T-helper 2 cell treated with Interferon-gamma antibody and Interleukin-4, amounts not matched to agents 100 ng/mL and 5 ng/mL, for 36 hours (primary cell): ENCODE results near the gene CARS2. TPM values are rescaled to one million over a fixed set of nuclear protein-coding genes. Genes with fewer than 3 reads are reported as not detected.

Source experiments
- intact Hi-C: fragments of 100-400 bp; cut with micrococcal nuclease; formaldehyde crosslinking; loops from one replicate; pipeline ENCODE4 v1.15.1; 2023
- total RNA-seq: library from RNA; stranded (reverse); gene quantifications from 2 replicates; pipeline ENCODE4 v1.2.3, GENCODE V29; 2022

CARS2 gene, protein sequence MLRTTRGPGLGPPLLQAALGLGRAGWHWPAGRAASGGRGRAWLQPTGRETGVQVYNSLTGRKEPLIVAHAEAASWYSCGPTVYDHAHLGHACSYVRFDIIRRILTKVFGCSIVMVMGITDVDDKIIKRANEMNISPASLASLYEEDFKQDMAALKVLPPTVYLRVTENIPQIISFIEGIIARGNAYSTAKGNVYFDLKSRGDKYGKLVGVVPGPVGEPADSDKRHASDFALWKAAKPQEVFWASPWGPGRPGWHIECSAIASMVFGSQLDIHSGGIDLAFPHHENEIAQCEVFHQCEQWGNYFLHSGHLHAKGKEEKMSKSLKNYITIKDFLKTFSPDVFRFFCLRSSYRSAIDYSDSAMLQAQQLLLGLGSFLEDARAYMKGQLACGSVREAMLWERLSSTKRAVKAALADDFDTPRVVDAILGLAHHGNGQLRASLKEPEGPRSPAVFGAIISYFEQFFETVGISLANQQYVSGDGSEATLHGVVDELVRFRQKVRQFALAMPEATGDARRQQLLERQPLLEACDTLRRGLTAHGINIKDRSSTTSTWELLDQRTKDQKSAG
- 74.9 and 79.8 TPM in 2 replicates for total RNA-seq

DNA sequence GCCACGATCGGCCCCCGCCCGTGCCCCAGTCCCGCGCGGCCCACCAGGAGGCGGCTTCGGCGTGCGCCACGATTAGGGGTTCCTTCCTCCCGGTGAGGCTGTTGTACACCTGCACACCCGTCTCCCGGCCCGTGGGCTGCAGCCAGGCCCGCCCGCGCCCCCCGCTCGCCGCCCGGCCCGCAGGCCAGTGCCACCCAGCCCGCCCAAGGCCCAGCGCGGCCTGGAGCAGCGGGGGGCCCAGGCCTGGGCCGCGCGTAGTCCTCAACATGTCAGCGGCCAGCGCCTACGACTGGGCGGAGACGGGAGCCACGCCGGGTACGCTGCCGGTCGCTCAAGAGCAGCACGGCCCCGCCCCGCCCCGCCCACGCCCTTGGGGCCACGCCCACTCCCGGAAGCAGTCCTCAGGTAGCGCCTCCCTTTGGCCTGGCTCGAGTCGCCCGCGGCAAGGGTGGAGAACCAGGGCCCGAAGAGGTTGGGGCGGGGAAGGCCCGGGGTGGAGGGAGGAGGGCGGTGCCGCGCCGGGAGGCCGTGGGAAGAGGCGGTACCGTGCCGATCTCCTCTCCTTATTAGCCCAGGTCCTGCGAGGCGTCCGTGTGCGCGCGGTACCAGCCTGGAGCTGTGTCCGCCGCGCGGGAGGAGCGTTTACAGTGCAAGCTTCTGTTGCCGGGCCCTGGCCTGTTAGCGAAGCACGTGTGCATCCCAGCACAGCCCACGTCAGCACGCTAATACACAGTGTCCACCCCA lies at the start of gene CARS2:
CARS2 (minus strand) TSS at position 291 of the 744 bp plus-strand sequence; CDS start at position 268, 23 bp downstream.
- intact Hi-C loops = loop anchor here (1.0 to 2.0 kb wide), 4 partner anchors 9 to 915 kb away; no protein-coding TSS in a partner anchor

- intact Hi-C loops = no loop called here
These were observed 42.4 kb upstream of the CARS2 start for GRCh38 chr13:110748271-110748670.

GRCh38 chr13:110746438-110746837 lies 40.5 kb upstream of the CARS2 start:
- intact Hi-C loops = no loop called here

- intact Hi-C loops = no loop called here
These were observed 37.8 kb upstream of the CARS2 start for GRCh38 chr13:110743687-110744086.

DNA sequence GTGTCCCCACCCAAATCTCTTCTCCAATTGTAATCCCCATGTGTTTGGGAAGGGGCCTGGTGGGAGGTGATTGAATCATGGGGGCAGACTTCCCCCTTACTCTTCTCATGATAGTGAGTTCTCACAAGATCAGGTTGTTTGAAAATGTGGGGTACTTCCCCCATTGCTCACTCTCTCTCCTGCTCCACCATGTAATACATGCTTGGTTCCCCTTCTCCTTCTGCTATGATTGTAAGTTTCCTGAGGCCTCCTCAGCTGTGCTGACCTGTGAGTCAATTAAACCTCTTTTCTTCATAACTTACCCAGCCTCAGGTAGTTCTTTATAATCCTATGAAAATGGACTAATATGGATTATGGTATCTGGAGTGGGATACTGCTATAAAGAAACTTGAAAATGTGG lies 31.6 kb upstream of the CARS2 start:
- intact Hi-C loops = no loop called here

DNA sequence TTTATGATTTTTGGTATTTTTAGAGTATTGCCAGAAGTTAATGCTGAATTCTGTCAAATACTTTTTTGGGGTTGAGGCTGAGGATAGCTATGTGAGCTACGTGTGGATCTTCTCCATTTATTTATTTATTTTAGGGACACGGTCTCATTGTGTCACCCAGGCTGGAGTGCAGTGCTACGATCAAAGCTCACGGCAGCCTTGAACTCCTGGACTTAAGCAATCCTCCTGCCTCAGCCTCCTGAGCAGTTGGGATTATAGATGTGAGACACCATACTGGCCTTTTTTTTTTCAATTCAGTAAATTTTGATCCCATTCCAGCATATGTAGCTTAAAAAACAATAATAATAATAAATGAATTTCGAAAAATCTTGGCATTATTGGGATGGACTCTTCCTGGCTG lies 28.6 kb upstream of the CARS2 start:
- intact Hi-C loops = no loop called here

DNA sequence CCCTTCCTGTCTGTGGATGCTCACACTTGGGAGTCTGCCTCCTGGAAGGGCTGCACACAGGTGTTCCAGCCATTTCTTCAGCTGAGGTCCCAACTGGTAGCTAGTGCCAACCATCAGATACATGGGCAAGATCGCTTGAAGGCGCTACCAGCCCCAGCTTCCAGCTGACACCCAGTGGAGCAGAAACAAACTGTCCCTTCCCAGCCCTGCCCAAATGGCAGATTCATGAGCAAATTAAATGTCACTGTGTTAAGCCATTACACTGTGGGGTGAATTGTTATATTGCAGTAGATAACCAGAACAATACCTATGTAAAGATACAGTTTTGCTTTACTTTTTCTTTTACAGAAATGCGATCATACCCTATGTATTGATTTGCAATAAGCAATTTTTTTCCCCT lies 25.2 kb upstream of the CARS2 start:
- intact Hi-C loops = no loop called here

DNA sequence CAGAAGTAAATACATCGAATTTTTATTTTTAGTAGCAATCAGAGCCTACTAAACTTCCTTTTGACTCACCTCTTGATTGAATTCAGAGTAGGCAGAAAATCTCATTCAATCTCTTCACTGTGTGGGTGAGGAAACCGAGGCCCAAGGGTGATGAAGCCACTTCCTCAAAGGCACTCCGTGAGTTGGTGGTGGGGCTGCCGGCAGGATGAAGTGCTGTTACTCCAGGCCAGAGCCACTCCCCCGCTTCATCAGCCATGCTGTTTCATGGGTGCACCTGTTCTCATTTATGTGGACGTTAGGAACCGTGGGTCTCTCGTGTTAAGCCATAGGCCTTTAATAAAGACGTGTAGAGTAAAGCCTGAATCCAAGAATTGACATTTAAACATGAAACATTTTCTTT lies 20.8 kb upstream of the CARS2 start:
- intact Hi-C loops = loop anchor here (1.0 kb wide), 1 partner anchor 11 kb away; no protein-coding TSS in a partner anchor

DNA sequence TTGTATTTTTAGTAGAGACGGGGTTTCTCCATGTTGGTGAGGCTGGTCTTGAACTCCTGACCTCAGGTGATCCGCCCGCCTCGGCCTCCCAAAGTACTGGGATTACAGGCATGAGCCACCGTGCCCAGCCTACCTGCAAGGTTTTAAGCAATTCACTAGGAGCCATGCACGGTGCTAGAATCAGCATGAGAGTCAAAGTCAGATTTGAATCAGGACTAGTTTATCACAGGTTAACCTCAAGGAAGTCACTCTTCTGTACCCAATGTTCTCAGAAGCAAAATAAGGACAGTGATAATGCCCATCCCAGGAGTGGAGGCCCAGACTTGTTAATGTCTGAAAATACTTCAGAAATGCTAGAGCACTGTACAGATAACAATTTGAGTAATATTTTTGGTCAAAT lies 20.2 kb upstream of the CARS2 start:
- intact Hi-C loops = loop anchor here (1.0 kb wide), 1 partner anchor 11 kb away; no protein-coding TSS in a partner anchor

DNA sequence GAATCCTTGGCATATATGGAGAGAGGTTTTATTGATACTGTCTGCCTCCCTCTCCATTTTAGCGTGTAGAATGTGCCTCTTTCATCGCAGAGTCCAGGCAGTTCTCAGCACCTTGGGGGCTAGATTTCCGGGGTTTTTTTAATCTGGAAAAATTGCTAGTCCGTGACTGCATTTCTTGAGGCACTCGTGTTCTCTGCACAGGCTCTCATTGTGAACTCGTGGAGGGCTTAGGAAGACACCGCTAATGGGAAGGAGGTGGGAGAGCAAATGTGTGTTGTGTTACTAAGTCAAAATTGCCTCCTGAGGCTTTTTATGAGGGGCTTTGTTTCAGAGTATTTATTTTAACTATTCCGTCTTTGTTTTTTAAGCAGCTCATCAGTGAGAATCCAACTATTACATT lies 17.7 kb upstream of the CARS2 start:
- intact Hi-C loops = no loop called here

DNA sequence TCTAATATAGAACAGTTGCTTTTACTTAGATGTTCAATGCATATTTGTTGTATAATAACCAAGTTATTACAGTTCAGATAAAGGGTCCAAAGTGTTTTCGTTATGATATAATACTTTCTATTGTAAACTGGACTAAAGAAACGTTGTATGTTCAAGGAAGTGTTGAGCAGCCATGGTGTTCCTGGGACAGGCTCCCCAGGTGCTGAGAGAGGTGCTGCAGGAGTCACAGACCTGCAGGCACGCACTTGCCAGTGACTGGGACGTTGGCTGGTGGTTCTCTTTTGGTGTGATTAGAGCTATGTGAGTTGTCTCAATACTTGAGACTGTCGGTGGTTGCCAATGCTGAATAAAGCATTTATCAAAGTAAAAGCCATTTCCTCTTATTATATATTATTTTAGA lies 17.1 kb upstream of the CARS2 start:
- intact Hi-C loops = no loop called here

DNA sequence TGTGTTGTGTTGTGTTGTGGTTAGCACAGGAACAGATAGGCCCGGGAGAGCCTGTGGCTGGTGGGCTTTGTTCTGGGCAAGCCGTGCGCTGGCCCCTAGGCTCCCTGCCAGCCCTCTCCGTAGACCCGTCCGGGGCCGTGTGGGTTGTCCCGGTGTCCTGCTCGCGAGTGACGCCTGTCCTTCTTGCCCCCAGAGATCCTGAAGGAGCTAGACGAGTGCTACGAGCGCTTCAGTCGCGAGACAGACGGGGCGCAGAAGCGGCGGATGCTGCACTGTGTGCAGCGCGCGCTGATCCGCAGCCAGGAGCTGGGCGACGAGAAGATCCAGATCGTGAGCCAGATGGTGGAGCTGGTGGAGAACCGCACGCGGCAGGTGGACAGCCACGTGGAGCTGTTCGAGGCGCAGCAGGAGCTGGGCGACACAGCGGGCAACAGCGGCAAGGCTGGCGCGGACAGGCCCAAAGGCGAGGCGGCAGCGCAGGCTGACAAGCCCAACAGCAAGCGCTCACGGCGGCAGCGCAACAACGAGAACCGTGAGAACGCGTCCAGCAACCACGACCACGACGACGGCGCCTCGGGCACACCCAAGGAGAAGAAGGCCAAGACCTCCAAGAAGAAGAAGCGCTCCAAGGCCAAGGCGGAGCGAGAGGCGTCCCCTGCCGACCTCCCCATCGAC lies 13.3 kb upstream of the CARS2 start:
- intact Hi-C loops = loop anchor here (5.0 to 10.0 kb wide), 2 partner anchors 98 to 1866 kb away; partner anchors contain the start of gene TUBGCP3

- intact Hi-C loops = loop anchor here (5.0 to 10.0 kb wide), 2 partner anchors 101 to 1869 kb away; partner anchors contain the start of gene TUBGCP3
These were observed 10.3 kb upstream of the CARS2 start for GRCh38 chr13:110716247-110716515.

- intact Hi-C loops = loop anchor here (1.0 to 10.0 kb wide), 8 partner anchors 9 to 1869 kb away; partner anchors contain the start of genes ANKRD10, CARS2, RAB20 and TUBGCP3
These were observed 9.7 kb upstream of the CARS2 start for GRCh38 chr13:110715395-110716246.

DNA sequence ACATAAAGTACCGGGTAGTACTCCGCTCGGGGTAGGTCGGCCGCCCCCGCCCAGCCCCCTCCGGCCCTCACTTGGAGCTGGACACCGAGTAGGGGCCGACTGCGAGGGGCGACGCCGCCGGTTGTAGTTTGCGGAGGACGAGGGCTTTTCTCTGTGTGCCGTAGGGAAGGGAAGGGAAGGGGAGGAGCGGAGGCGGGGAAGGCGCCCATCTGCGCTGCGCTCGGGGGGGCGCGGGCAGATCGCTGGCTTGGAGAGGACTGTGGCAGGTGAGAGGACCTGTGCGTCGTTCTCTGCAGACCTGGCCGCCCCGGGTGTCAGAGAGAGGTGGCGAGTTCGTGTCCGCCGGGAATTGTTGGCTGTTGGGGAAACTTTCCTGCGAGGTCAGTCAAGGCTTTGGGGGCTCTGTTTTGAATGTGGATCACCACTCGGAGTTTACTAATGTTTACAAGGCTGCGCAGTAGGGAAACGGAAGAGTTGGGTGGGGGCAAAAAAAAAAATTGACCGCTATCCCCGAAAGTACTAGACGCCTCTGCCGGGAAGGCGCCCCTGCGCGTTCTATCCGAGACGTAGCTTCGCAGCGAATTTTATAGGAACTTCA lies 9.0 kb upstream of the CARS2 start:
- intact Hi-C loops = loop anchor here (1.0 to 10.0 kb wide), 8 partner anchors 9 to 1870 kb away; partner anchors contain the start of genes ANKRD10, CARS2, RAB20 and TUBGCP3

- intact Hi-C loops = loop anchor here (2.0 to 10.0 kb wide), 2 partner anchors 153 to 1871 kb away; partner anchors contain the start of genes RAB20 and TUBGCP3
These were observed 8.3 kb upstream of the CARS2 start for GRCh38 chr13:110713981-110714796.

DNA sequence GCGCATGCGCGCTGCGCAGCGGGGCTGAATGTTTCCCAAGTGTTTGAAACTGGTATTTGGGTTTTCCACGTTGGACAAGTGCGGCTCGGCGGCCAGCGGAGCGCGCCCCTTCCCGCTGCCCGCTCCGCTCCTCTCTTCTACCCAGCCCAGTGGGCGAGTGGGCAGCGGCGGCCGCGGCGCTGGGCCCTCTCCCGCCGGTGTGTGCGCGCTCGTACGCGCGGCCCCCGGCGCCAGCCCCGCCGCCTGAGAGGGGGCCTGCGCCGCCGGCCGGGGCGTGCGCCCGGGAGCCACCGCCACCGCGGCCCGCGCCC lies 7.7 kb upstream of the CARS2 start, which contains the start of gene ING1:
ING1 (plus strand) TSS at position 59 of the 311 bp plus-strand sequence. CDS start 450 bp downstream, outside the sequence.
- intact Hi-C loops = loop anchor here (10.0 kb wide), 1 partner anchor 1871 kb away; the partner anchor contains the start of gene TUBGCP3

- intact Hi-C loops = loop anchor here (10.0 kb wide), 1 partner anchor 1872 kb away; the partner anchor contains the start of gene TUBGCP3
These were observed 7.1 kb upstream of the CARS2 start for GRCh38 chr13:110712849-110713641.
